H1 (cell line): ENCODE data around the gene RAPGEF1. TPM values are rescaled to one million over a fixed set of nuclear protein-coding genes. Genes with fewer than 3 reads are reported as not detected.
A peak's percentile ranks its signal among the peaks of the same experiment; 100 is the strongest.

Source experiments
- CTCF ChIA-PET: fragments of 300-600 bp; sonication (Branson Sonifier 250); formaldehyde crosslinking; loops from one replicate; lab custom pipeline; 2021; ENCODE audit not compliant: partially characterized antibody; lab: Charles Lee
- POLR2A ChIA-PET: fragments of 300-600 bp; sonication (Branson Sonifier 250); formaldehyde crosslinking; loops from one replicate; lab custom pipeline; 2021; ENCODE audit warnings: inconsistent platforms; ENCODE audit not compliant: partially characterized antibody; lab: Charles Lee
- DNase-seq, 2 experiments: peaks; one replicate each; pipeline versions ENCODE4 v3.0.0 to v3.0.0-alpha.2; 2010 to 2022; ENCODE audit warnings: low spot score in 2 of 2, low read depth in 1 of 2, mixed read lengths in 1 of 2
- FAIRE-seq: peaks from 2 replicates; lab custom pipeline; 2011; peaks lifted over from hg19 to GRCh38; lab: Jason Lieb, UNC
- H2AFZ ChIP-seq: 2 replicates; pipeline ENCODE4 v1.8.1; 2012; ENCODE audit warnings: low read length, inconsistent platforms
- H2AK5ac ChIP-seq: 2 replicates; pipeline ENCODE4 v1.6.1; 2013; ENCODE audit warnings: low read depth, low read length
- H2BK120ac ChIP-seq: replicated peaks from 2 replicates; pipeline ENCODE3; 2013; ENCODE audit warnings: low read depth, low read length, inconsistent platforms
- H2BK12ac ChIP-seq: 2 replicates; pipeline ENCODE4 v1.6.1; 2013; ENCODE audit warnings: low read depth, low read length
- H2BK15ac ChIP-seq: 2 replicates; pipeline ENCODE4 v1.6.1; 2013; ENCODE audit warnings: low read length
- H2BK20ac ChIP-seq: 2 replicates; pipeline ENCODE4 v1.6.1; 2013; ENCODE audit warnings: low read length
- H2BK5ac ChIP-seq: 2 replicates; pipeline ENCODE4 v1.6.1; 2013; ENCODE audit warnings: low read depth, low read length
- H3K14ac ChIP-seq: 2 replicates; pipeline ENCODE4 v1.6.1; 2013; ENCODE audit warnings: inconsistent platforms; ENCODE audit not compliant: insufficient read length
- H3K18ac ChIP-seq: 2 replicates; pipeline ENCODE4 v1.6.1; 2013; ENCODE audit warnings: low read length; ENCODE audit errors: extremely low read depth
- H3K23ac ChIP-seq: 2 replicates; pipeline ENCODE4 v1.6.1; 2013; ENCODE audit warnings: inconsistent platforms; ENCODE audit not compliant: insufficient read length
- H3K23me2 ChIP-seq: 2 replicates; pipeline ENCODE4 v1.6.1; 2013; ENCODE audit warnings: low read depth, low read length
- H3K27ac ChIP-seq: 2 replicates; pipeline ENCODE4 v1.6.1; 2011; ENCODE audit warnings: low read depth, low read length, inconsistent platforms
- H3K27me3 ChIP-seq, 4 experiments: replicated peaks in 1 of 4; 1 replicate in 1 of 4; 2 replicates in 3 of 4; pipeline versions ENCODE4 v1.6.1 to v1.8.1; 2011 to 2013; ENCODE audit warnings: low read length in 3 of 4, mild to moderate bottlenecking in 3 of 4, inconsistent platforms in 2 of 4, mixed read lengths in 2 of 4, moderate library complexity in 1 of 4; ENCODE audit not compliant: control insufficient read depth in 3 of 4, insufficient read depth in 3 of 4; ENCODE audit errors: extremely low read depth in 1 of 4
- H3K36me3 ChIP-seq, 4 experiments: 2 replicates each; pipeline versions ENCODE4 v1.6.1 to v1.8.1; 2011 to 2013; ENCODE audit warnings: mild to moderate bottlenecking in 4 of 4, low read length in 3 of 4, moderate library complexity in 2 of 4, control low read depth in 1 of 4, inconsistent platforms in 1 of 4; ENCODE audit not compliant: insufficient read depth in 4 of 4, control insufficient read depth in 2 of 4
- H3K4ac ChIP-seq: replicated peaks from 2 replicates; pipeline ENCODE3; 2013; ENCODE audit warnings: low read length, low read depth, mixed read lengths, inconsistent platforms; ENCODE audit not compliant: insufficient read length
- H3K4me1 ChIP-seq, 4 experiments: replicated peaks in 1 of 4; 1 replicate in 1 of 4; 2 replicates in 3 of 4; pipeline versions ENCODE4 v1.6.1 to v1.8.1; 2011 to 2013; ENCODE audit warnings: low read length in 3 of 4, inconsistent platforms in 2 of 4, mixed read lengths in 1 of 4; ENCODE audit not compliant: insufficient read depth in 4 of 4, control insufficient read depth in 3 of 4
- H3K4me2 ChIP-seq, 2 experiments: 2 replicates each; pipeline versions ENCODE4 v1.6.1 to v1.8.1; 2011 to 2013; ENCODE audit warnings: low read depth in 2 of 2, low read length in 2 of 2, control low read depth in 1 of 2, inconsistent platforms in 1 of 2, mild to moderate bottlenecking in 1 of 2; ENCODE audit not compliant: insufficient read depth in 1 of 2
- H3K4me3 ChIP-seq, 4 experiments: fragments of 200-600, 300-600 bp in 1 of 4; sonication (generic), shearing (Covaris generic), sonication (Bioruptor Twin) in 1 of 4; 2 replicates each; pipeline versions ENCODE4 v1.5.1 to v1.8.1; 2011 to 2016; ENCODE audit warnings: low read length in 4 of 4, low read depth in 3 of 4, control low read depth in 2 of 4, inconsistent platforms in 2 of 4, mild to moderate bottlenecking in 2 of 4, mixed read lengths in 1 of 4, moderate library complexity in 1 of 4; ENCODE audit not compliant: insufficient read depth in 2 of 4; ENCODE audit errors: extremely low read depth in 1 of 4
- H3K56ac ChIP-seq: replicated peaks from 2 replicates; pipeline ENCODE3; 2013; ENCODE audit warnings: low read depth, mild to moderate bottlenecking, mixed read lengths, low read length, inconsistent platforms; ENCODE audit not compliant: insufficient read length
- H3K79me1 ChIP-seq: 2 replicates; pipeline ENCODE4 v1.6.1; 2013; ENCODE audit warnings: low read depth, low read length, control low read depth
- H3K79me2 ChIP-seq, 2 experiments: 2 replicates each; pipeline versions ENCODE4 v1.6.1 to v1.8.1; 2012 to 2013; ENCODE audit warnings: low read length in 2 of 2, mild to moderate bottlenecking in 2 of 2, inconsistent platforms in 1 of 2; ENCODE audit not compliant: insufficient read depth in 2 of 2, control insufficient read depth in 1 of 2
- H3K9ac ChIP-seq, 4 experiments: replicated peaks in 1 of 4; 1 replicate in 1 of 4; 2 replicates in 3 of 4; pipeline versions ENCODE4 v1.6.1 to v1.8.1; 2011 to 2013; ENCODE audit warnings: low read depth in 3 of 4, low read length in 3 of 4, control low read depth in 2 of 4, mild to moderate bottlenecking in 2 of 4, moderate library complexity in 2 of 4, inconsistent platforms in 1 of 4; ENCODE audit errors: extremely low read depth in 1 of 4
- H3K9me3 ChIP-seq, 2 experiments: 2 replicates each; pipeline versions ENCODE4 v1.6.1 to v1.8.1; 2012 to 2013; ENCODE audit warnings: mild to moderate bottlenecking in 2 of 2, moderate library complexity in 2 of 2, control low read depth in 1 of 2, inconsistent platforms in 1 of 2, low read depth in 1 of 2, low read length in 1 of 2, mixed read lengths in 1 of 2; ENCODE audit not compliant: insufficient read depth in 2 of 2
- H4K20me1 ChIP-seq, 2 experiments: replicated peaks in 1 of 2; 2 replicates each; pipeline versions ENCODE3 to v1.8.1; 2011 to 2013; ENCODE audit warnings: inconsistent platforms in 2 of 2, low read length in 2 of 2, mild to moderate bottlenecking in 1 of 2; ENCODE audit not compliant: insufficient read depth in 2 of 2, control insufficient read depth in 1 of 2
- H4K5ac ChIP-seq: 2 replicates; pipeline ENCODE4 v1.6.1; 2013; ENCODE audit warnings: low read length, low read depth, mixed read lengths, inconsistent platforms; ENCODE audit not compliant: insufficient read length
- H4K8ac ChIP-seq: 2 replicates; pipeline ENCODE4 v1.8.0; 2013; ENCODE audit warnings: mild to moderate bottlenecking, moderate library complexity, low read length, inconsistent platforms; ENCODE audit not compliant: insufficient read depth; ENCODE audit errors: extremely low read depth
- H4K91ac ChIP-seq: replicated peaks from 2 replicates; pipeline ENCODE3; 2013; ENCODE audit warnings: low read length, mixed read lengths, inconsistent platforms; ENCODE audit not compliant: insufficient read length
- BACH1 ChIP-seq: IDR thresholded peaks from 2 replicates; pipeline ENCODE4 v1.6.1; 2012; ENCODE audit warnings: low read length, improper control_type of control experiment
- CBX5 ChIP-seq: fragments of 300-800, 300-1000 bp; sonication (generic); IDR thresholded peaks from 2 replicates; pipeline ENCODE4 v1.7.1; 2016; ENCODE audit warnings: antibody characterized with exemption, low read length, low read depth
- EP300 ChIP-seq, 2 experiments: IDR thresholded peaks; 1 replicate in 1 of 2; 2 replicates in 1 of 2; pipeline ENCODE4 v1.6.1; 2011 to 2012; ENCODE audit warnings: low read depth in 2 of 2, low read length in 2 of 2, mild to moderate bottlenecking in 2 of 2, borderline replicate concordance in 1 of 2, inconsistent platforms in 1 of 2, moderate library complexity in 1 of 2
- GABPA ChIP-seq: IDR thresholded peaks from 2 replicates; pipeline ENCODE4 v1.6.1; 2011; ENCODE audit warnings: mild to moderate bottlenecking, low read length, moderate library complexity, borderline replicate concordance; ENCODE audit not compliant: insufficient read depth
- JUND ChIP-seq: IDR thresholded peaks from 2 replicates; pipeline ENCODE4 v1.6.1; 2011; ENCODE audit warnings: mild to moderate bottlenecking, improper control_type of control experiment, low read length
- RBBP5 ChIP-seq: IDR thresholded peaks from 2 replicates; pipeline ENCODE4 v1.7.1; 2012; ENCODE audit warnings: low read depth, mild to moderate bottlenecking, inconsistent platforms, low read length, moderate library complexity, borderline replicate concordance
- SIRT6 ChIP-seq: IDR thresholded peaks from one replicate; pipeline ENCODE4 v1.7.1; 2012; ENCODE audit warnings: low read length, inconsistent platforms
- SP4 ChIP-seq: IDR thresholded peaks from 2 replicates; pipeline ENCODE4 v1.6.1; 2012; ENCODE audit warnings: low read length, inconsistent platforms
- ZNF274 ChIP-seq: IDR thresholded peaks from 2 replicates; pipeline ENCODE4 v1.7.0; 2012; ENCODE audit warnings: low read length, borderline replicate concordance; ENCODE audit errors: extremely low read depth
- WGBS, 2 experiments: shearing (Covaris generic) in 1 of 2; methylation state at CpG; one replicate each; pipeline versions ENCODE4 v1.1.6 to v1.1.7; 2013 to 2015; ENCODE audit warnings: low lambda C conversion rate in 2 of 2, mixed read lengths in 2 of 2, inconsistent platforms in 1 of 2, low coverage in 1 of 2, missing lambda C conversion rate in 1 of 2; ENCODE audit not compliant: insufficient replicate concordance in 2 of 2, insufficient coverage in 1 of 2, insufficient read length in 1 of 2; ENCODE audit errors: extremely low coverage in 1 of 2, missing lambda C conversion rate in 1 of 2; 5-methylcytosine and 5-hydroxymethylcytosine counted together
- polyA plus RNA-seq, 7 experiments: library from polyadenylated mRNA; depleted of rRNA in 3 of 7; stranded (reverse) in 5 of 7; unstranded in 2 of 7; fragments of >200 nt in 5 of 7; fragments of 200-250 nt in 2 of 7; gene quantifications; 1 replicate in 5 of 7; 2 replicates in 1 of 7; 4 replicates in 1 of 7; pipeline versions ENCODE4 v1.2.1 to v1.2.3, GENCODE V29; 2011 to 2013; ENCODE audit warnings: missing spikeins in 2 of 7, mixed read lengths in 2 of 7
- total RNA-seq: library from RNA; stranded (reverse); fragmentation: NEBNext Ultra II Directional; extraction: Animal tissue kit (Norgen Biotek cat#: 25700); gene quantifications from 2 replicates; pipeline ENCODE4 v1.2.1, GENCODE V29; 2021
- TF ChIP-seq, protein P1 (sequence below): IDR thresholded peaks from 2 replicates; pipeline ENCODE4 v1.6.1; 2012; ENCODE audit warnings: inconsistent platforms
- TF ChIP-seq, protein P2 (sequence below), 3 experiments: IDR thresholded peaks; 1 replicate in 2 of 3; 2 replicates in 1 of 3; pipeline versions ENCODE4 v1.5.1 to v1.6.1; 2011; ENCODE audit warnings: low read length in 3 of 3, mild to moderate bottlenecking in 3 of 3, inconsistent platforms in 2 of 3, low read depth in 1 of 3, moderate library complexity in 1 of 3; ENCODE audit not compliant: insufficient read depth in 1 of 3; ENCODE audit errors: control extremely low read depth in 1 of 3

The RAPGEF1 gene
- total and polyA plus RNA-seq, 2 of the 8 experiments (the other 6 are each of a cell fraction or from before 2014, with no cell fraction given) = 29.7 to 78.9 TPM

DNA sequence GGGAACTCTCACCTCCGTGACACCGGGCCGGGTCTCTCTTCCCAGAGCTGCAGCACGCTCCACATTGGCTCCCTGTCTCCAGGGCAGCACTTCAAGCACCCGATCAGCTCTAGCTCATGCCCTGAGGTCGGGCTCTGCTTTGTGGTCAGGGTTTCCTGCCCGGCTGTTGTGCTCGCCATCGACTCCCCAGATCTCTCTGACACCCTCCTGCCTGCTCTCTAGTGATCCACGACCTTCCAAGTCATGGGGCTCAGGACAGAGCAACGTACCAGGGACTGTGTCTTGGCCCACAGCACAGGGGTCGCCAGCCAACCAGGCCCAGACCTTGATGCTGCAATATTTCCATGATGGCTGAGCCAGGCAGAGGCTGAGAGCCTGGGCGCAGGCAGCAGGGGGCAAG, 149.4 kb downstream of the RAPGEF1 start:
- Histone ChIP-seq H2BK12ac (no peak overlapping the region), H2AFZ (no peak overlapping the region), H3K27me3 (no peaks in the 10 kb centered on the region), H3K79me1 (no peaks in the 10 kb centered on the region), H3K56ac (no peak overlapping the region), H3K18ac (no peak overlapping the region), H3K23ac (no peak overlapping the region), H3K9me3 (no peaks in the 10 kb centered on the region), H3K4me3 (no peak overlapping the region), H2BK20ac (no peak overlapping the region), H2BK120ac (no peak overlapping the region), H3K36me3 (no peaks in the 10 kb centered on the region; a peak in 4 of 8 replicates), H3K79me2 (no peaks in the 10 kb centered on the region), H2BK5ac (no peak overlapping the region), H3K4ac (no peak overlapping the region), H3K4me1 (no peaks in the 10 kb centered on the region), H3K27ac (no peak overlapping the region), H4K5ac (no peak overlapping the region), H3K23me2 (no peaks in the 10 kb centered on the region), H2AK5ac (no peak overlapping the region), H4K91ac (no peak overlapping the region), H3K9ac (peak overlapping the region in 1 of 4 experiments; percentile 17; a peak in 2 of 7 replicates), H2BK15ac (no peak overlapping the region; the same call in 1 of the 2 replicates), H3K4me2 (no peak overlapping the region), H4K20me1 (peaks cover 0 to 4% of the 10 kb centered on the region in 2 experiments), H4K8ac (no peak overlapping the region; the same call in 1 of the 2 replicates), H3K14ac (no peak overlapping the region)
- no peak for FAIRE-seq
- WGBS, 2 experiments = 91% methylated on average over 13 of the region's 13 CpGs; no CpG with 5 or more reads in 1 of the 2 experiments
- ChIA-PET POLR2A (interaction anchor here (0.6 kb wide), 1 partner anchor 32 kb away, joined by 3 read pairs; no protein-coding TSS in a partner anchor), CTCF (interaction anchor here (1.3 to 5.8 kb wide), 8 partner anchors 12 to 152 kb away, joined by 3 to 82 read pairs (median 5); partner anchors contain the start of gene RAPGEF1)
- DNase-seq = no peak
- TF ChIP-seq BACH1 = no peak
- TF ChIP-seq JUND = no peak
- TF ChIP-seq SP4 = no peak
- no peak for TF ChIP-seq SIRT6
- TF ChIP-seq GABPA = no peak
- TF ChIP-seq ZNF274 = no peak
- TF ChIP-seq, protein P1, sequence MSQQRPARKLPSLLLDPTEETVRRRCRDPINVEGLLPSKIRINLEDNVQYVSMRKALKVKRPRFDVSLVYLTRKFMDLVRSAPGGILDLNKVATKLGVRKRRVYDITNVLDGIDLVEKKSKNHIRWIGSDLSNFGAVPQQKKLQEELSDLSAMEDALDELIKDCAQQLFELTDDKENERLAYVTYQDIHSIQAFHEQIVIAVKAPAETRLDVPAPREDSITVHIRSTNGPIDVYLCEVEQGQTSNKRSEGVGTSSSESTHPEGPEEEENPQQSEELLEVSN = no peak
- no peak for TF ChIP-seq EP300 (IDR thresholded peaks at IDR 0.05; ENCODE audit: borderline replicate concordance in 1 of 2, low read depth in 2 of 2, low read length in 2 of 2)
- no peak for TF ChIP-seq RBBP5
- no peak for TF ChIP-seq CBX5
- TF ChIP-seq, protein P2, sequence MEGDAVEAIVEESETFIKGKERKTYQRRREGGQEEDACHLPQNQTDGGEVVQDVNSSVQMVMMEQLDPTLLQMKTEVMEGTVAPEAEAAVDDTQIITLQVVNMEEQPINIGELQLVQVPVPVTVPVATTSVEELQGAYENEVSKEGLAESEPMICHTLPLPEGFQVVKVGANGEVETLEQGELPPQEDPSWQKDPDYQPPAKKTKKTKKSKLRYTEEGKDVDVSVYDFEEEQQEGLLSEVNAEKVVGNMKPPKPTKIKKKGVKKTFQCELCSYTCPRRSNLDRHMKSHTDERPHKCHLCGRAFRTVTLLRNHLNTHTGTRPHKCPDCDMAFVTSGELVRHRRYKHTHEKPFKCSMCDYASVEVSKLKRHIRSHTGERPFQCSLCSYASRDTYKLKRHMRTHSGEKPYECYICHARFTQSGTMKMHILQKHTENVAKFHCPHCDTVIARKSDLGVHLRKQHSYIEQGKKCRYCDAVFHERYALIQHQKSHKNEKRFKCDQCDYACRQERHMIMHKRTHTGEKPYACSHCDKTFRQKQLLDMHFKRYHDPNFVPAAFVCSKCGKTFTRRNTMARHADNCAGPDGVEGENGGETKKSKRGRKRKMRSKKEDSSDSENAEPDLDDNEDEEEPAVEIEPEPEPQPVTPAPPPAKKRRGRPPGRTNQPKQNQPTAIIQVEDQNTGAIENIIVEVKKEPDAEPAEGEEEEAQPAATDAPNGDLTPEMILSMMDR (IDR thresholded peaks at IDR 0.05; ENCODE audit: control extremely low read depth in 1 of 3, insufficient read depth in 1 of 3, low read depth in 1 of 3, low read length in 3 of 3) = no peak
